ENCODE measurements around the gene VRK1.
"Not testable (repeated sequence)": the region's sequence is repeated elsewhere in the genome, so short reads cannot be mapped to it uniquely, and the experiment has no call there.

The VRK1 gene

GRCh38 chr14:96883974-96884373, 86.8 kb downstream of the VRK1 start:
- not testable (repeated sequence) for DNase-seq (ENCODE audit: low spot score)

GRCh38 chr14:96888158-96888557, 91.0 kb downstream of the VRK1 start:
- peak; percentile 69 for DNase-seq (ENCODE audit: low spot score)

- peak; percentile 86 for DNase-seq (ENCODE audit: low spot score)
Observed at GRCh38 chr14:96888593-96888992, 91.4 kb downstream of the VRK1 start.

GRCh38 chr14:96889091-96889490, 91.9 kb downstream of the VRK1 start:
- DNase-seq (ENCODE audit: low spot score): peak; percentile 42

- DNase-seq (ENCODE audit: low spot score): no peak
Observed at GRCh38 chr14:96893966-96894622, 96.9 kb downstream of the VRK1 start.

- no peak for DNase-seq (ENCODE audit: low spot score)
Observed at GRCh38 chr14:96894966-96895365, 97.8 kb downstream of the VRK1 start.

GRCh38 chr14:96895658-96896271, 98.6 kb downstream of the VRK1 start:
- DNase-seq (ENCODE audit: low spot score): no peak

GRCh38 chr14:96897184-96897583, 100.0 kb downstream of the VRK1 start:
- DNase-seq (ENCODE audit: low spot score): no peak

- no peak for DNase-seq (ENCODE audit: low spot score)
Observed at GRCh38 chr14:96901227-96901626, 104.0 kb downstream of the VRK1 start.

- DNase-seq (ENCODE audit: low spot score): no peak
Observed at GRCh38 chr14:96902004-96902403, 104.8 kb downstream of the VRK1 start.

- no peak for DNase-seq (ENCODE audit: low spot score)
Observed at GRCh38 chr14:96903444-96904023, 106.4 kb downstream of the VRK1 start.

GRCh38 chr14:96904201-96904600, 107.0 kb downstream of the VRK1 start:
- DNase-seq (ENCODE audit: low spot score): no peak

- DNase-seq (ENCODE audit: low spot score): no peak
Observed at GRCh38 chr14:96905065-96905464, 107.9 kb downstream of the VRK1 start.

GRCh38 chr14:96905825-96906224, 108.6 kb downstream of the VRK1 start:
- DNase-seq (ENCODE audit: low spot score): no peak

GRCh38 chr14:96906434-96906833, 109.3 kb downstream of the VRK1 start:
- no peak for DNase-seq (ENCODE audit: low spot score)

- no peak for DNase-seq (ENCODE audit: low spot score)
Observed at GRCh38 chr14:96909841-96910364, 112.7 kb downstream of the VRK1 start.

- no peak for DNase-seq (ENCODE audit: low spot score)
Observed at GRCh38 chr14:96911499-96912149, 114.4 kb downstream of the VRK1 start.

GRCh38 chr14:96914571-96915128, 117.5 kb downstream of the VRK1 start:
- peak; percentile 55 for DNase-seq (ENCODE audit: low spot score)

GRCh38 chr14:96915478-96915877, 118.3 kb downstream of the VRK1 start:
- DNase-seq (ENCODE audit: low spot score): no peak

GRCh38 chr14:96916751-96917150, 119.6 kb downstream of the VRK1 start:
- DNase-seq (ENCODE audit: low spot score): no peak

- no peak for DNase-seq (ENCODE audit: low spot score)
Observed at GRCh38 chr14:96917442-96917963, 120.3 kb downstream of the VRK1 start.

GRCh38 chr14:96920023-96920422, 122.8 kb downstream of the VRK1 start:
- no peak for DNase-seq (ENCODE audit: low spot score)
